Fibroblast of peridontal ligament (primary cell): Measurements from ENCODE around the gene EXOC5.

Experiments
- DNase-seq: peaks from one replicate; pipeline ENCODE4 v3.0.0-alpha.2; 2010; ENCODE audit errors: extremely low read depth

The EXOC5 gene

GRCh38 chr14:57168138-57168679 is 100.5 kb downstream of the EXOC5 start:
- DNase-seq, result no peak

- no peak for DNase-seq
These were observed 107.0 kb downstream of the EXOC5 start for GRCh38 chr14:57161583-57162234.

GRCh38 chr14:57160333-57160732 is 108.4 kb downstream of the EXOC5 start:
- no peak for DNase-seq

- no peak for DNase-seq
These were observed 115.4 kb downstream of the EXOC5 start for GRCh38 chr14:57153286-57153685.
